HG02852 (cell line): ENCODE data around the gene ABHD1.
"Not testable (repeated sequence)": the region's sequence is repeated elsewhere in the genome, so short reads cannot be mapped to it uniquely, and the experiment has no call there.

ENCODE experiments used
- ATAC-seq: cut with Tn5 transposase; IDR thresholded peaks from one replicate; pipeline ENCODE4 v1.9.1; 2021; ENCODE audit warnings: mild to moderate bottlenecking, moderate library complexity; ENCODE audit not compliant: unreplicated experiment

ABHD1 gene

DNA sequence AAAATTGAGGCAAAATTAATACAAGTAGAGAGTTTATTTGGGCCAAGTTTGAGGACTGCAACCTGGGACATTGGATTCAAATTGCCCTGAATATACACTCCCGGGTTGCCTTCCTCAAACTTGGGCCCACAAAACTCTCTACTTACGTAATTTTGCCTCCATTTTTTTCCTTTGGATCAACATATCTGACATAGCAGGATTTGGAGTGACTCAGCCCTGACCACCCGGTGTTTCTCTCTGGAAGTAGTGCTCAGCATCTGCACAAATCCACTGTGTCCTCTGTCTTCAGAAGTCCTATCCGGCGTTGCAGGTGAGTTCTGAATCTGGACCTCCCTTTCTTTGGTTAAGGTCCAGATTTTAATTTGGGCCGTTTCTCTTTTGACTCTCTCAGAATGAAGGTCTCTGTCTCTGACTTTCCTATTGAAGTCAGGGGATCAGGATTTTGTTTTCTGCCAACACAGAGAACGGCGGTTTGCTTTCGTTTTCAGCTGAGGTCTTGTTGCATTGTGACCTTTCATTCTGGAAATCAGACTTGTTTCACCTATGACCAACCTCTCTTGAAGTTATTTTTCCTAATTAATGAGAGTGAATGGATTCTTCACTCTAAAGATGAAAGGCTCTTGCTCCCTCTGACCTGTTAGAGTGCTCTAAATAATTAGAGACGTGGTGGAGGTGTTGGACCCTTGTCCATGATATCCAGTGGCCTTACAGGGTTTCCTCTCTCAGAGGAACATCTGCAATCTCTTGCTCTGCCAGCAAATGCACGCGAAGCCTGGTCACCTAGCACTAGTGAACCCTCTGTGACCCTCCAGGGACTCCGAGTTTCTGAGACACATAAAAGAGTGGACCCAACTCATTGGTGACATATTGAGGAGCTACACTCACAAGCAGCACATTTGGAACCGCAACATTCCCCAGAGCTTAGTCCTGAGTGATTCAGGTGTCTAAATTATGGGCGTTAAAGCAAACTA, 38.8 kb downstream of the ABHD1 start:
- ATAC-seq, result no peak

DNA sequence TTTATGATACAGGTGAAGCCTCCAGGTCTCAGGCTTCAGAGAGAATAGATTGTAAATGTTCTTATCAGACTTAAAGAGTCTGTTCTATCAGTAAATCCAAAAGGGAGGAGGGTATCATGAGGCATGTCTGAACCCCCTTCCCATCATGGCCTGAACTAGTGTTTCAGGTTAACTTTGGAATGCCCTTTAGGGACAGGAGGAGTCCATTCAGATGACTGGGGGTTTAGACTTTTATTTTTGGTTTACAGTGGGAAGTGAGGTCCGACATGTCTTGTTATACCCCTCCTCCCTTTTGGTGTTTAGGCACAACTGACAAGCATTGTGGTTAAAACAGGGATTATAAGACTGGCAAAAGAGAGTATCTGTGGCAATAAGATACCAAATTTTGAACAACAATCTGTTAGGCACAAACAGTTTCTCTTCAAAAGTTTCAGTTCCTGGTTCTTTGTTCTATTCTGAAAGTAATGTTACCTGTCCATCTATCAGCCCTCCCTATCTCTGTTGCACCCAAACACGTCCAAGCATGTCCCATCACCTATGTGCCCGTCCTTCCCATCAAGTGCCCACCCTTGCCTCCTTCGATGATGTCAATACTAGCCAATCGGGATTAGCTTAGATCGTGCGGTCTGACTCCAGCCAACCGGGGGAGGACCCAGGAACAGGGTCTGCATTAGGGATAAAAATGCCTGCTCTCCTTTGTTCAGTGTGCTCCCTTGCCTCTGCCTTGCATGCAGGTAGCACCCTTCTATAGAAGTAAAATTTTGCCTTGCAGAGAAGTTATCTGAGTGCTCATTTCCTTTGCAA, 41.5 kb downstream of the ABHD1 start:
- ATAC-seq, result no peak

DNA sequence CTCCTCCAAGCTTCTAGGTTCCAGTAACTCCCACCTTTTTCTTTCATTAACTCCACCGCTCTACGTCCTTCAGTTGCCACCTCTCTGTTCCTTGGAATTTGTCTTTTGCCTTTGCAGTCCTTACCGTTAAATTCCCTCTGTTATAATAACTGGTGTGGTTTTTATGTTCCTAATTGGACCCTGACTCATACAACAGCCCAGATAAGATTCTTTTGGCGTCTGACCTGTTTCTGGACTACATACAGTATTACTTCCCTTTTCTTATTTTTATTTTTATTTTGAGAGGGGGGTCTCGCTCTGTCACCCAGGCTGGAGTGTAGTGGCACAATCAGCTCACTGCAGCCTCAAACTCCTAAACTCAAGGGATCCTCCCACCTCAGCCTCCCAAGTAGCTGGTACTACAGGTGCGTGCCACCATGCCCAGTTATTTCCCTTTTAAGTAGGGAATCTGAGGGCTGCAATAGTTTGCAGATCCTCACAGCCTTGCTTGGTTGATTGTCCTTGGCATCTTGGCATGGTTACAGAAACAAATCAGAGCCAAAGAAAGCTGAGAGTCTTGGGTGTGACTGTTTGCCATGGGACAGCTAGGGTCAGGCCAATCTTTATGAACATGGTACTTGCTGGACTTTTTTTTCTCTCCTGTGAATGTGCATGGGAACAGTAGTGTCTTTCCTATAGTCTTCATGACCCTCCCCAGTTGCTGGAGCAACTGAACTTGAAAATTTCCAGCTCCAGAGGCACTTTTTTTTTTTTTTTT, 47.1 kb downstream of the ABHD1 start:
- no peak for ATAC-seq

DNA sequence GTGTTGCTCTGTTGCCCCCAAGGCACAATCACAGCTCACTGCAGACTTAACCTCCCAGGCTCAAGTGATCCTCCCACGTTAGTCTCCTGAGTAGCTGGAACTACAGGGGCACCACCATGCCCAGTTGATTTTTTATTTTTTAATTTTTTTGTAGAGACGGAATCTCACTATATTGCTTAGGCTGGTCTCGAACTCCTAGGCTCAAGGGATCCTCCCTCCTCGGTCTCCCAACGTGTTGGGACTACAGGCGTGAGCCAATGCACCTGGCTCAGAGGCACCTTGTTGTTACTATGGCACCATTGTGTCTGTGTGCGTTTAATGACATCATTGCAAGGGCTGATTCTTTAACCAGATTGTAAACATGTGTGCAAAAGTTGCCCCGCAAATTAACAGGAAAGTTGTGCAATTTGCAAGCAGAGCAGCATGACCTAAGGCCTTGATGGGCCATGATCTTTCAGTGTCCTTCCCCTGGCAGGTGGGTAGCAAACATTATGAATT, 47.8 kb downstream of the ABHD1 start:
- ATAC-seq, result no peak

DNA sequence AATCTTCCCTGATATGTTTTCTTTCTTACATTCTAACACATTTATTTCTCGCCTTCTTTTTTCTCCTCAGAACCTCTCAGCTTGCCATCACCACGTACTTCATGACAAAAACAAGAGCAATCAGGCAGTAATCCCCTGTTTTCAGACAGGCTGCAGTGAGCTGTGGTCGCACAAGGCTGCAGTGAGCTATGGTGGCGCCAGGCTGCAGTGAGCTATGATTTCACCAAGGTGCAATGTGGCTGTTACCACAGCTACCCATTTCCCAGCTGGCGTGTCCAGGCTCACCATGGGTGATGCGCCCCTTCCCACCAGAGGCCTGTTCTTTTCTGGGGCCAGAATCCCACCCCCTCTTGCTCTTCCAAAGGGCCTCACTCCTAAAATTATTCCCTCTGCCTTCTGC, 51.0 kb downstream of the ABHD1 start:
- ATAC-seq, result no peak

DNA sequence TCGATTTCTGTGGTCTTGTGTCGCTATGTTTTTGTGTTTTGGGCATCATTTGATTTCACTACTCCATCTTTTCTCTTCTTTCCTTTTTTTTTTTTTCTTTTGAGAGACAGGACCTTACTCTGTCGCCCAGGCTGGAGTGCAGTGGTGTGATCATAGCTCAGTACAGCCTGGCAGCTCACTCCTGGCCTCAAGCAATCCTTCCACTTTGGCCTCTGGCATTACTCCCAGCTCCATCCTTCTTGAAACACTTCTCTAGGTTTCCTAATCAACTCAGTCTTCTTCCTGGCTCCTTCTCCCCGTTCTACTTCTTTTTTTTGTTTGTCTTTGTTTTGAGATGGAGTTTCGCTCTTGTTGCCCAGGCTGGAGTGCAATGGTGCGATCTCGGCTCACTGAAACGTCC, 51.7 kb downstream of the ABHD1 start:
- no peak for ATAC-seq

DNA sequence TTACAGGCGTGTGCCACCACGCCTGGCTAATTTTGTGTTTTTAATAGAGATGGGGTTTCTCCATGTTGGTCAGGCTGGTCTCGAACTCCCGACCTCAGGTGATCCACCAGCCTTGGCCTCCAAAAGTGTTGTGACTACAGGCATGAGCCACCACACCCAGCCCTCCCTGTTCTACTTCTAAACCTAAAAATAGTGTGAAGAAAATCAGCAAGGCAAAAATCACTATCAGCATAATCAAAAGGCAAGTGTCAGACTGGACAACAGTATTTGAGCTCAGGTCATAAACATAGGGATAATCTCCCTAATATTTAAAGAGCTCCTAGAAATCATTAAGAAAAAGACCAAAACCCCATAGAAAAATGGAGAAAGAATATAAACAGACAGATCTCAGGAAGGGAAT, 52.2 kb downstream of the ABHD1 start:
- ATAC-seq, result not testable (repeated sequence)

DNA sequence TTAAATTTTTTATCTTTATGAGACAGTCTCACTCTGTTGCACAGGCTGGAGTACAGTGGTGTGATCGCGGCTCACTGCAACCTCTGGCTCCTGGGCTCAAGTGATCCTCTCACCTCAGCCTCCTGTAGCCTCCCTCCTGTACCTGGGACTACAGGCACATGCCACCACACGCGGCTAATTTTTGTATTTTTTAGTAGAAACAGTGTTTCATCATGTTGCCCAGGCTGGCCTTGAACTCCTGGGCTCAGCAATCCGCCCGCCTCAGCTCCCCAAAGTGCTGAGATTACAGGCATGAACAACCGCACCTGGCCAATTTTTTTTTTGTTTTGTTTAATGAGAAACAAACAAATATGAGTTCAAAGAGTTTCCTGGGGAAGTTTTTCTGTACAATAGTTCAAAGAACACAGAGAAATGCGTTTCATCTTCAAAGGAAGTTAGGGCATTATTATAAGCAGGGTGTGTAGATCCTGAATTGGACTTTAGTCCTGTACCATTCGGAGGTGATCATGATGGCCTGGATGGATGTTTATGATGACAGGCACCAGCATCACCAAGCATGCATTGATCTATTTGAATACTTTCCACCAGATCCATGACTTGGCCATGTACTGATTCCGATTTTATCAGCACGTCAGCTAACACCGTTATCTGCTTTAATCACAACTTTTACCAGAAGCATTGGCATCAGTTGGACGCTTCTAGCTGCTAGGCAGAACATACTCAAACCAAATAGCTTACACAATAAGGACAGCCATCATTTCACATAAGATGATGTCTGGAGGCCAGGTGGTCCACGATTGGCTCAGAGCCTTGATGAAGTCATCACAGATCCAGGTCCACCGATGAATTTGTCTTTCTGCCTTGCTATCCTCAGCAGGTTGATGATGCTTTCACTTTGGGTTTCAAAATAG, 54.1 kb downstream of the ABHD1 start:
- no peak for ATAC-seq

DNA sequence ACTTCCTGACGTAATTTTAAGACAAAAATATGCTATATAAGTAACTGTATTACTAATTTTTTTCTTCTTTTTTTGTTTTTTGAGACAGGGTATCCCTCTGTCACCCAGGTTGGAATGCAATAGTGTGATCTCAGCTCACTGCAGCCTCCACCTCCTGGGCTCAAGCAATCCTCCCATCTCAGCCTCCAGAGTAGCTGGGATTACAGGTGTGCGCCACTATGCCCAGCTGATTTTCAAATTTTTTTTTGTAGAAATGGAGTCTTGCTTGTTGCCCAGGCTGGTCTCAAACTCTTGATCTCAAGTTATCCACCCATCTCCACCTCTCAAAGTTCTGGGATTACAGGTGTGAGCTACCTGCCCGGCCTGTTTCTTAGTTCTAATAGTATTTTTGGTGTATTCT, 54.9 kb downstream of the ABHD1 start:
- ATAC-seq, result no peak

DNA sequence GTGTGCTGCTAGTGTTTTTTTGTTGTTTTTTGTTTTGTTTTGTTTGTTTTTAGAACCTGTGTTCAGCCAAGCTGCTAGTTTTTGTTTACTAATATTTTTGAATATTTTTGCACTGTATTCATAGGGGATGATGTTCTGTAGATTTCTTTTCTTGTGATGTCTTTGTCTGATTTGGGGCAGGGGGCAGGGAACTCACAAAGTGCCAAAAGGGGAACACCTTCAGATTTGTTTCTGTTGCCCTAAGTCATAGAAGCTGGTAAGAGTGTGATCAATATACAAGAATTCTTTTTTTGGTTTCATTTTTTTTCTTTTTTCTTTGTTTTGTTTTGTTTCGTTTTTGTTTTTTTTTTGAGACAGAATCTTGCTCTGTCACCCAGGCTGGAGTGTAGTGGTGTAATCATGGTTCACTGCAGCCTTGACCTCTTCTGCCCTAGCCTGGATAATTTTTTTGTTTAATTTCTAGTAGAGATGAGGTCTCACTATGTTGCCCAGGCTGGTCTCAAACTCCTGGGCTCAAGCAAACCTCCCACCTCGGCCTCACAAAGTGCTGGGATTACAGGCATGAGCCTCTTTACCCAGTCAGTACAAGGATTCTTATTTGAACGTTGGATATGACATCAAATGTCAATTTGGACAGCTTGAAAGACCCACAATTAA, 55.9 kb downstream of the ABHD1 start:
- ATAC-seq, result no peak
